ENCODE measurements around the gene KNTC1. TPM values are rescaled to one million over a fixed set of nuclear protein-coding genes. Genes with fewer than 3 reads are reported as not detected.

The KNTC1 gene
- total RNA-seq, 2 donors from 2014 or later: 4.1 to 5.7 TPM

Other genes starting within 250 kb of the KNTC1 start
- 100 to 1,000 TPM; 101 to 124 TPM for gene CLIP1, start 104.6 kb upstream of the KNTC1 start, total RNA-seq
- 10 to 100 TPM; 10.9 to 11.5 TPM for gene ZCCHC8, start 26.3 kb upstream of the KNTC1 start, total RNA-seq
- 10 to 100 TPM; 35.8 to 43.8 TPM for gene RSRC2, start 313 bp upstream of the KNTC1 start, total RNA-seq
- gene HCAR2, start 176.1 kb downstream of the KNTC1 start, total RNA-seq: 1 to 10 TPM; 3.3 to 4.4 TPM
- gene HCAR3, start 189.6 kb downstream of the KNTC1 start, total RNA-seq: 1 to 10 TPM in 1 of 2 donors, under 1 TPM in 1; 0.29 to 1.4 TPM
- 1 to 10 TPM in 1 of 2 donors, under 1 TPM in 1; 0.50 to 1.4 TPM for gene HCAR1, start 203.6 kb downstream of the KNTC1 start, total RNA-seq
- gene DENR, start 225.6 kb downstream of the KNTC1 start, total RNA-seq: 10 to 100 TPM; 22.9 to 26.5 TPM
- gene CCDC62, start 247.3 kb downstream of the KNTC1 start, total RNA-seq: under 1 TPM; 0.74 to 0.81 TPM

All from left cardiac atrium (tissue), 2 donors.